HG03575 (cell line): ENCODE data around the gene PPARG.

ENCODE experiments used
- ATAC-seq: cut with Tn5 transposase; IDR thresholded peaks from one replicate; pipeline ENCODE4 v1.9.1; 2021; ENCODE audit not compliant: unreplicated experiment, insufficient number of reproducible peaks, low FRiP score; ENCODE audit errors: extremely low read depth

The PPARG gene

DNA sequence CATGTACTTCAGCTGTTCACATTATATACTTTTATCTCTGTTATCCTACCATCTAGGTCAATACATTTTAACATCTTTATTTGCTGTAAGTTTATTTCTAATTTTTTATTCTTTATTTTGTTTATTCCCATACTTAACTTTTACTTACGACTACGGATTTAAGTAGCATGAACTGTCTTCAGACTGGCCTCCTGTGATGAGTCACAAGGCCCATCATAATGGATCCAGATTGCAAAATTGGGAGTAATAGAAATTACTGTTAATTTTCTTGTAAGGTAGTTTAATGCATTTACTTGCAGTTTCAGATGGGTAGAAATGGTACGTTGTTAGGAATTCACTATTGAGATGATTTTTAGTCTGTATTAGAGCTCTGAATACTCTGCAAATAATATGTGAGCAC, 45.9 kb downstream of the PPARG start:
- ATAC-seq: no peak

DNA sequence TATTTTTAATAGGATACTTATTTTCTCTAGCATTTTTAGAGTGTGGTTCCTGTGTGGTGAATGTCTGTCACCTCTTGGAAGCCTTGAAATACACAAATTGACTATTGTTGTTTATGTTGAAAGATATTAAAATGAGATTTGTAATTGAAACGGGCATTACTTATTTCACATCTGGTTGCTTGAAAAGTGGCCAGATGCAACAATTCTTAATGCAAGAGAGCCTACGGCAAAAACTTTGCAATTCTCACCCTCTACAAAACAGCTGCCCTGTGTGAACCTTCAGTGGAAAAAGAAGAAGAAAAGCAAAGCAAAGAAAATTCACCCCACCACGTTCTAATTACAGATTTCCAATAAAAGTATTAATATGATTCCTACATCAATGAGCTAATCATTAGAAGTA, 46.6 kb downstream of the PPARG start:
- no peak for ATAC-seq

DNA sequence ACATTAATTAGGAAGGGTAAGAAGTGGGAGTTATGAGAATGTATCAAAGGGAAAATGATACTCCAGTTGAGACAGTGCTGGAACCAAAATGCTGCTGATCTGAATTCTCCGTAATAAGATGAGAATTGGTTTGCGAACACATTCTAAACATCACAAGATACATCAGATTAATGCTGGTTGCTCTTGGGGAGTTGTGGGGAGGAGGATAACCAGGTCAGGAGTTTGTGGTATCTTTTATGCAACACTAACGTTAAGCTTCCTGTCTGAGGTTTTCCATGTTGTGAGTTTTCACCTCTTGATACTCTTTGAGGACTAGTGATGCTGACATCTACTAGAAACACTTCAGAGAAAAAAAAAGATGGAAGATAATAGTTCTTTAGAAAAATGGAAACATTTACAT, 47.2 kb downstream of the PPARG start:
- ATAC-seq: no peak

DNA sequence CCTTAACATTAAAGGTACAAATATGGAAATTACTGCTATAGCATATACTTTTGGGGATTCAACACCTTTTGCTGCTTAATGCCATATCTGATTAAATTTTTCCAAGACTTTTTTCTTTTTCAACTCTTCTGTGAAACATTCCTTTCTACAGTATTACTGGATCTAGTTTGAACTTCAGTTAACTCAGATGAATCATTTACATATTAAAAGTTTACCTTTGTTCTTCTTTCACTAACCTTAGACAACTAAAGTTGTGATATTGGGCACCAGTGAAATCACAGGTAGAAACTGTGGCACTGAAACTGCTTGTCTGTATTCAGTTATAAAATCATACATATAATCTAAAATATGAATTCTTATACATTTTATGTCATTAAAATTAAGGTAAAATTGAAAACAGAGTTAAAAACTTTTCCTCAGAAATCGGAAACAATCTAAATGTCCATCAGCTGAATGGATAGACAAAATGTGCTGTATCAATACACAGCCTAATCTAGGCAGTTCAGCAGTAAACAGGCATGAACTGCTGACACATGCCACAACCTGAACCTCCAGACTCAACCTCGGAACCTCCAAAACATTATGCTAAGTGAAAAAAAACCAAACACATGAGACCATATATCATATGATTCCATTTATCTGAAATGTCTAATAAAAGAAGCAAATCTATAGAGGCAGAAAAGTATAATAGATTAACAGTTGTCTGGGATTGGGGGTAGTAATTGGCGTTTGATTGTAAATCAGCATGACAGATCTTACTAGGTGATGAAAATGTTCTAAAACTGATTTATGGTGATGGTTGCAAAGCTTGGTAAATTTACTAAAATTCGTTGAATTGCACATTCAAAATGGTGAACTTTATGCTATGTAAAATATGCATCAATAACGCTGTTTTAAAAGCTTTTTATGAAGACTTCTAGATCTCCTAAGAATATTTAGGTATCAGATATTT, 50.0 kb downstream of the PPARG start:
- ATAC-seq: no peak

DNA sequence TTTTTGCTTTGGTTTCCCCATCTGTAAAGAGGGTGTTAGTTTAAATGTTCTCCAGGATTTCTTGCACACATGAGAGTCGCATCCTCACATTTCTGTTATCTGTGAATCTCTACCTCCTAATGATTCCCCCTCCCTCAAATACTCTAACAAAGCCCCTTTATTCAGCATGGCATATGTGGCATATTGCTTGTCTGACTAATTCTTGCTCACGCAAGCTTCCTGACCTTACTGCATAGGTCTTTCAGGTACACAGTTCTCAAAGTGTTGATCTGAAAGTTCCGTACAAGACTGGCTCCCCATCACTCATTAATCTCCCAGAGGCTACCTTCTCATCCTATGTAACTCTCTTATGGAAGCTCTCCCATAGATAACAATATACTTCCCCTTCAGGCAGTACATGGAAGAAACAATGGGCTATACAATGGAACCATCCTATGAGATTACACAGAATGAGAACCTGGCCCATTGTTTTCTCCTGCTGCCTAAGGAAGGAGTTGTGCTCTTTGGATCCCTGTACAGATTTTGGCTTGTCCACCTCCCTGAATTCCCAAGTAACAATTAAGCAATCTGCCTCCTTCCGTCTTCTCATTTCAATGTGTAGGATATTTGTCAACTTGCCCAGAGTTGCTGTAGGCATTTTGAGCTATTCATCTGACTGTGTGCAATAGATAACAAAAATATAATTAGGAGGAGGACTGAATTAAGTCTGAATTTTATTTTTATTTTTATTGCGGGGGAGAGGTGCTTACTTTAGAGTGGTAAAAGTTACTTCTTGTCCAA, 51.0 kb downstream of the PPARG start:
- ATAC-seq: no peak

DNA sequence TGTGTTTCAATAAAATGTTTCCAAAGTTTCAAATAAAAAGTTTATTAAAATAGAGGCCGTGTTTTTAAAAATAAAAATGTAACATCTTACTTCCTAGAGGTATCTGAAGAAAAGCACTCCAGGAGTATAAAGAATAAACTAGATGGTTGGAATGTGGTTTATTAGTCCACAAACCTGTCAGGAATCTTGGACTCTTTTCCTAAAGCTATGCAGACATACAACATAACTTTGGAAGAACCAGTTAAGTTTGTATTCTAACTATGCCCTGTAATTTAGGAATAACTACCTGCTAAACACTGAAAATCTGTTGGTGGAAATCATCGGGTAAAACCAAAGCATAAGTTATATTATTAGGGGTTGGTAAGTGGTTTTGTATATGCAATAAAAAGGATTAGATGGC, 51.6 kb downstream of the PPARG start:
- no peak for ATAC-seq

DNA sequence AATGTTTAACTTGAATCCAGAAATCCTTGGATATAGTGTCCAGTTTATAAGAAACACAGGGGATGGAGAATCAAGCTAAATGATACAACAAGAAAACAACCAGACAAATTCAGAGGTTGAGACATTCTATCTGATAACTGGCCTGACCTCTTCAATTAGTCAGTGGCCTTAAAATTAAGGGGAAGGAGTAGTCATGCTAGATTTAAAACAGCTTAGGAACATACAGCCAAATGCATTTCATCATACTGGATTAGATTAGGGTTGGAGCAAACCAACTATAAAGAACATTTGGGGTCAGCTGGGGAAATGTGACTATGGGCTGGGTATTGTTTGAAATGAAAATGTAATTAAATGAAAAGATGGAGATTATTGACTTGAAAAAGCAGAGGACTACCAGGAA, 53.3 kb downstream of the PPARG start:
- ATAC-seq: no peak

DNA sequence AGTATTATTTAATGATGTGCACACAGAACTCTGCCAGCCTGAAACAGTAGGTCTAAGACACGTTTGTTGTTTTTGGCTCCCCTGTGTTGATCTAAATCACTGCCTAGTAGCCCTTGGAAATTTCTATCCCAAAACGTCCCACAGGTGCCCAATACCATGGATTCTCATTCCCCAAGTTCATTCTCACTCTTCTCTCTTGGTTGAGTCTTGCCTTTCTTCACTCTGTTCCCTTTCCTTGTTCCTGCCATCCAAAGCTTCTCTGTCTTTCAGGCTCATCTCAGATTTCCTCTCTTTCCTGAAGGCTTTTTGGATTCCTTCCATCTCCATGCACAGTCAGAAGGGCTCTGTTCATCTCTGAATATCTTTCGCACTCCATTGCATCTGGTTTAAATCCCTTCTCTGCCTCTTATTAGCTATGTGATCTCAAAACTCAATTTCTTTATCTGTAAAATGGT, 54.2 kb downstream of the PPARG start:
- no peak for ATAC-seq

DNA sequence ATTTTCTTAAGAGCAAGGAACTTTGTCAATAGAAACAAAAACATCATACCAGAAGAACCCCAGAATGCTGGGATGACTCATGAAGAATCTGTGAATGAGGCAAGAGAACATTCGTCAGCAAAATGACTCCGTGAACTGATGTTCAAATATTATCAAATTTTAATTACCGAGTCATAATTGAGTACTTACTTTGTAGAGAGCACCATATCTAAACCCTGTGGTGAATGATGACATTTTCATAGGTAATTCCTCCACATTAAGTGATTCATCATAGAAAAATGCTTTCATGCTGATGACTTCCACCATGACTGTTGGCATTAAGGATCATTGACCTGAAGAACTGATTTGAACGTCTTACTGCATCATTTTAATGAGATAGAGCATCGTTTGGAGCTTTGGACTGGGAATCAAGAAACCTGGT, 56.3 kb downstream of the PPARG start:
- ATAC-seq: no peak

DNA sequence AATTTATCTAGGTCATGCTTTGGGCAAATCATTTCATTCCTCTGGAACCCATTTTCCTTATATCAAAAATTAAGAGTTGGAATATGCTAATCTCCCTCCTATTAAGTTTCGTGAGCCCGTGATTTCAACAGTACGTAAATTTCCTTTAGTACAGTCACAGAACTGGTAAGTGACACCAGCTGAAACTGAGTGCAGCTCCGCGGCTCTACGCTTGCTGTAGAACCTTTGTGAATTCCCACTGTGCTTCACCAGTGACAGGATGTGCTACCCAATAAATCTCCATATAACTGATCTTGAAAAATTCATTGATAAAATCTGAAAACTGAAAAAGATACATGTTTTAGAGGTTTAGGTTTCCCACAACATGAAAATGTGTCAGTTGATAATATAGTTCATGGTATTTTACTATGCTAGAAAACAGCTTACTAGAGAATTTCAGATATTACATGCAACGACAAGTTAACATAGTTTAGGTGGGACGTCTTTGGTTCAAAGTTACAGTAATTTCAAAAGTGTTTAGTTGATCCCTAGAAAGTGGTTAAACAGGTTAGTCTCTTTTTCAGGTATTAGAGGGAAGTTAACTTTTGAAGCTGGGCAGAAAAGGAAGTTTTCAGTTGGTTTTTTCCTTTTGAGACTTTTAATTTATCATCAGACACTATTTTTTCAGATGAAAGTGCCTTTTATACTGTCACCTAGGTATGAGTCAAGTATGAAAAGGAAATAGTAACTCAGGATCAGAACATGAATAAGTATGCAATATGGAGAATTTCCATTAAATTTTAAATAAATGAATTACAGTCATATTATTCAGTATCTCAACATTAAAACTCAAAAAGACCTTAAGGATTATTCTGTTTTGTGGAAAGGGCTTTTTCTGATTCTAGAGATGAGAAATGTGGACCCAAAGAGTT, 57.0 kb downstream of the PPARG start:
- no peak for ATAC-seq

DNA sequence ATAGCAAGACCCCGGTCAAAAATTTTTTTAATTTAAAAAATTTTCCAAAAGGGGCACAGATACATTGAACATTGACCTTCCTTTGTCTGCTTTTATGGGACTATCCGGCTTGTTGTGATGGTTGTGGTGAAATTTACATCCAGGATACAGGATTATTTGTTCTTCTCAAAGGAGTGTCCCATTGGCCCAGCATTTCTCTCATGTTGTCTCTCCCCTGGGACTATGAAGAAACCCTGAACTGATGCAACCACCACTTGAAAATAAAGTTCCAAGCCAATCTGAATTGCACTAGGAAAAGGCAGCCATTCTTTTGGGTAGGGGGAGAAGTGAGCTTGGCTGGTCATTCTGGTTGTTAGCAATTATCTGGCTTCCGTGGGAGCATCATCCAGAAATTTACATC, 58.4 kb downstream of the PPARG start:
- no peak for ATAC-seq

DNA sequence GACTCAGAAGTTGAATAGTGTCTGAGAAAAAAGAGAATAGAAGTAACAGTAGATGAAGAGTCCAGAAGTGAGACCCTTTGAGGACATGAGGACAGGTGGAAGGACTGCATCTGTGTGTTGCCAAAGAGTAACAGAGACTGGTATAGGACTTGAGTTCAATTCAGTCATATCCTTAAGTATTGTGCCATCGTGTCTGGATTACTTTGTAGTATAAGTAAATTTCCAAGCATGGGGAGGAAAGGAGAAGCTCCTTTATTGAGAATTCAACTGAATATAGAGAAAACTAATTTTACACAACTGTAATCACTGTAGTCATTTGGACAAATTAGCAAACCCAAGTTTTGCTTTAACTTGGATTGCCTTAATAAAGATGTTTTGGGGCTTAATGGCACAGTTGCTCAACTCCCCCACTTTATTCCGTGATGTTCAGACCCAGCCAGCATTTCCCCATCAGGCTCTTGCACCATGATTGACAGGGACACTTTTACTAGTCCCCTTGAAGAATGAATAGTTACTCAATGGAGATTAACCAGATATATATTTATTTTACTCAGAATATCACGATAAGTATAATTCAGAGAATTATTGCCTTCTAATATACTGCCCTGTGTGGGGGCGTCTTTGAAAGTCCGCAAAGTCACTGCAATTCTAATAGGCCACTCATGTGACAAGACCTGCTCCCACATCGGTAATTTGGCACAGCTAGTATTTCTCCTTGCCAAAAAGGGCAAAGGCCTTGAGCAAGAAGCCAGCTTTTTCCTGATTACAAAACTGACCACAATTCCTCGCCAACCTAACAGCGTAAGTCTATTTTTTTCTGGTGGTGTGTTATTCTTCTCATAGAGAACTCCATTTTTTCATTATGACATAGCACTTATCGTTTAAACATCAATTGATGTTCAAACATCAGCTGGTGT, 61.3 kb downstream of the PPARG start:
- no peak for ATAC-seq

DNA sequence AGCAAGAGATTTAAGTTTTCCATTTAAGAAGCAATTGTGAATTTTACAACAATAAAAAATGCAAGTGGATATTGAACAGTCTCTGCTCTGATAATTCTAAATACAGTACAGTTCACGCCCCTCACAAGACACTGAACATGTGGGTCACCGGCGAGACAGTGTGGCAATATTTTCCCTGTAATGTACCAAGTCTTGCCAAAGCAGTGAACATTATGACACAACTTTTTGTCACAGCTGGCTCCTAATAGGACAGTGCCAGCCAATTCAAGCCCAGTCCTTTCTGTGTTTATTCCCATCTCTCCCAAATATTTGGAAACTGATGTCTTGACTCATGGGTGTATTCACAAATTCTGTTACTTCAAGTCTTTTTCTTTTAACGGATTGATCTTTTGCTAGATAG, 62.3 kb downstream of the PPARG start:
- ATAC-seq: no peak

DNA sequence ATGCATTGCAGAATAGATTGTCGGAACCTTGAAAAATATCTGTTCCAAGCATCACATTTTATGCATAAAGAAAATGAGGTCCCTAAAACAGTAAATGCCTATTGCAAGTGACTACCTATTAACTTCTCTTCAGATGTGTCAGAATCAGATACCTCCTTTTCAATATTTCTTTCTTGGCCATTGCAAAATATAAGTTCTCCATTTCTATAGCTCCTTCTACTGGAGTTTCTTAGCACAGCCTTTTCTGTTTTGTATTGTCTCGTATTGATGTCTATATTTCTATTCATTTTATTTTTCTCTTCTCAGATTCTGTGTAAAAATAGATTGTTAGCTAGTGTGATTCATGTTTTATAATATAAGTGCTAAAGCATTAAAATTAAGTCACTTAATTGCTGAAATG, 63.4 kb downstream of the PPARG start:
- ATAC-seq: no peak

DNA sequence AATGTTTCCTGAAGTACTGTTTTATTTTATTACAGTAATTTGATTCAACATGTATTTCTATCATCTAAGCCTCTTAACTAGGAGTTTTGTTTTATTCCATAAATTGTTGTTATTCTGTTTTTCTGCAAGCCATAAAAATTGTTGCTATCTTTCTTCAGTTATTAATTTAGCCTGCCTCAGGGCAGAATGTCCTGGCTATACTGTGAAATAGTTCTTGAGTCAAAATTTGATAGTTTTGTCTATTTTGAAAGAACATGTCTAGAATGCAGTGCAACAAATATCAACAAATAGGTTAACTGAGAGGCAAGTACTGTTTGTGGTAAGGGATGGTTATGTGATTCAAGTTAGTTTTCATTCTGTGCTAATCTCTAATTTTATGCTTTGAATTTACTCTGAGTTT, 63.9 kb downstream of the PPARG start:
- no peak for ATAC-seq

DNA sequence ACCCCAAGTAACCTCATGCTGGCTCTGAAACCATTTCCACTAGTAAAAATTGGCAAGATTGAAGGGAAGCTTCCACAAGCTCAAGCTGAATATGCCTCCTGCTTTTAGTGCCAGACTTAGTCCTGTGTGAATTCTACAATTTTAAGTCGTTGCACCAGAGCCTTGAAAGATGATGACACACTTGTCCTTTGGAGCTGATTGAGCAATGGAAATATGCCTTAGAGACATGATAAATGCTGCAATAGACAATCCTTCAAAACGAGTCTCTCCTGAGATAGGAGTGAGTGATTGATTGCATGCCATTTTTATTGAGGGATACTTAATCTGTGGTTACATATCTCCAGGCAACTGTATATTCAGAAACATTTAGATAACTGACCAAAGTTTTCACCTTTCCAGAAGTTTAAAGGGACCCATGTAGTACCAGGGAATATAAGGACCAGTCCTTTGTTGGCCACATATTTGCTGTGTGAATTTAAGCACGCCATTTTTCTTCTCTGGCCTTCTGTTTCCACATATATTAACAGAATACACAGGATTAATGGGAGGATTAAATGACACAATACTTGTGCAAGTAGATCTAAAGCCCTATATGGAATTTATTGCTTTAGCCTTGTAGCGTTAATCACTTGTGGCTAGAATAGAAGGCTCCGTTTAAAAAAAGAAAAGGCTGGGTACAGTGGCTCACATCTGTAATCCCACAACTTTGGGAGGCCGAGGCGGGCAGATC, 65.1 kb downstream of the PPARG start:
- no peak for ATAC-seq

DNA sequence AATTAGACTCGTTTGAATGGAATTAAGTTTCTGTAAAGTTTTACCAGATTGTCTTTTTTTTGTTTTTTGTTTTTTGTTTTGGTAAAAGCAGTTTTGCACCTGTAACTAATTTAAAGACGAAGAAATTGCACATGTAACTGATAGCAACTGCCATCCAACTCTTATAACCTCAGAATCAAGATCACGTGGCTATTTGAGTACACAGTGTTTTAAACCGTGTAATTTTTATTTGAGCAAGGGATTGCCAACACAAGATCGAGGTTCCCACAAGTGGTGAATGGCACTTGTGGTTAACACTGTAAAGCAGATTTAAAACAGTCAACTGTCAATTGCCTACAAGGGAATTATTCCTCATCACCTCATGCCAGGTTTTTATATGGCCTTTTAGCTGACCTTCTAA, 67.3 kb downstream of the PPARG start:
- no peak for ATAC-seq

DNA sequence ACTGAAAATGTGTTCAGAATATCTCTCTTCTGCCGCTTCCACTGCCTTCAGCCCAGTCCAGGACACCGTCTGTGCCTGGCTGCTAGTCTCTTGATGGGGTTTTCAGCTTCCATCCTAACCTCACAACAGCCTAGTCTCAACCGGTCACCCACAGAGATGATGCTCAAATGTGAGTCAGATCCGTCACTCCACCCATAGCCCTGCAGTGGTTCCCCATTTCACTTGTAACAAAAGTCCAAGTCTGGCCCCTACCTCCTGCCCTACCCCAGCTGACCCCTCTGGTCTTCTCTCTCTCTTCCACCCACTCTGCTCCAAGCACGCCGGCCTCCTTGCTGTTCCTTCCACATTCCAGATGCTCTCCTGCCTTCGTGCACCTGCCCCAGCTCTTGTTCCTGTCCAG, 68.1 kb downstream of the PPARG start:
- no peak for ATAC-seq
